Smooth muscle cell of bladder (primary cell): ENCODE data around the gene FDXR. TPM values are rescaled to one million over a fixed set of nuclear protein-coding genes. Genes with fewer than 3 reads are reported as not detected.

Experiments used
- total RNA-seq: library from RNA; depleted of rRNA; stranded (reverse); fragments of >200 nt; gene quantifications from 2 replicates; pipeline ENCODE4 v1.2.3, GENCODE V29; 2014

Gene FDXR
- 38.4 and 45.8 TPM in 2 replicates for total RNA-seq

DNA sequence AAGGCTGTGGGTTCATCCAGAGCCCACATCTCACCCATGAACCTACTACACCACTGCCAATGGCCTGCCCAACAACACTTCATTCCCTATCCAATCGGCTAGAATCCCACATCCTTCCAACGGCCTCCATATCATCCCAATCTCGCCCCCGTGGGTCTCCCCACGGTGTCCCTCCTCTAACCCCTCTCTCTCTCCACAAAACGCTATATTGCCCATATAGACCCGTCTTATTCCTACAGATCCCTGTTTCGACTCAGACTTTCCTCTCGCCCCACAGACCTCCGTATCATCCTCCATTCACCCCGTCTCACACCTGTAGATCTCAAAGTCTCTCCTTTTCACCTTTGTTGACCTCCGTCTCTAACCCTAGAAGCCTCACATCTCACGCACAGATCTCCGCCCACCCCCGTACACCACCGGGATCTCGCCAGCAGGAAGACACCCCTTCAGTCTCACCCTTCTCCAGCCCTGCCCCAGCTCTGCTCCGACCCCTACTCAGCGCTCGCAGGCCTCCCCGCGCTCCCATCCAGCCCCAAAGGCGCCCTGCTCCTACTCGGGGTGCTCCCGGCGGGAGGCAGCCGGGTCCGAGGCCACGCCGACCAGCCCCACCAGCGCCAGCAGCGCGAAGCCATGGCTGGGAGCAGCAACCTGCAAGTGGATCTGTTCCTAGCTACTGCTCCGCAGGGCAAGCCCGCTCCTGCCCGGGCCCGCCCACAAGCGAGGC lies at the start of gene FDXR:
Gene FDXR (minus strand): TSS at position 682 of the 724 bp plus-strand sequence. CDS start 50 bp downstream, at position 632.

GRCh38 chr17:74892974-74893911 lies 20.4 kb upstream of the FDXR start, which contains the start of gene FADS6:
FADS6 (minus strand) TSS chr17:74893633; CDS start chr17:74893595, 38 bp downstream.

DNA sequence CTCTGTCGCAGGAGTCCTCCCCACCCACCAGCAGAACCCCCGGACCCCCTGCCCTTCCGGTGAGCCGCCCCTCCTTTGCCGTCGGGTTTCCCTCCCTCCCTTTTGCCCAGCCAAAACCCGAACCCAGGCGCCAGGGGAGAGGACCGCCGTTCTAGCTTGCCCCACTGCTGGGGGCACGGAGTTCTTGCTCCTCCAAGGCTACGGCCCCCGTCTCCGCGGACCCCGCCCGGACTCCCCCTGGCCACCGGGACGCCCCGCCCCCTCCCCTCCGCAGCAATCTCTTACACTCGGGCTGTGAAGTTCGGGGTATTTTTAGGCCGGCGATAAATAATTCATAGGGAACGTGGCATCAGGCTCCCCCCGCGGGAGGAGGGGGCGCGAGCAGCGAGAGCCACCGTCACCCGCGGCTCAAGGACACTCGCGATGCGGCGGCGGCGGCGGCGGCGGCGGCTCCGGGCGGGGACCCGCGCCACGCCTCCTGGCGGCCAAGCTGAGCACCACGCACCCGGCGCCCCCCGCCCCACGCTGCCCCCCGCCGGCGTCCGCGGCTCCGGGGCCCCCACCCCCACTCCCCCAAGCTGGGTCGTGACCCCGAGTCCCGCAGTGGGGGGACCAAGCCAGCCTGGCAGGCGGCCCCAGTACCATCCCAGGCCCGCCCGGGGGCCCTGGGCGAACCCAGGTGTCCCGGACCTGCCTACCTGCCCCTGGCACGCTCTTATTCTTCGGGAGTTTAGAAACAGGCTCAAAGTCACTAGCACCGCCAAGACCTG lies 13.2 kb downstream of the FDXR start, which contains the start of gene GRIN2C:
Gene GRIN2C (minus strand): TSS at position 427 of the 770 bp plus-strand sequence. CDS start 4,793 bp downstream, outside the sequence.

Other genes starting within 250 kb of the FDXR start
- not detected in 2 replicates for gene CD300E, start 249.3 kb downstream of the FDXR start, total RNA-seq
- not detected in 2 replicates for gene CD300LF, start 160.1 kb downstream of the FDXR start, total RNA-seq
- 0.09 and 0.43 TPM in 2 replicates for gene RAB37, start 135.7 kb downstream of the FDXR start, total RNA-seq
- gene NHERF1, start 124.4 kb downstream of the FDXR start, total RNA-seq: 4.3 and 5.4 TPM in 2 replicates
- 34.6 and 44.1 TPM in 2 replicates for gene NAT9, start 96.6 kb downstream of the FDXR start, total RNA-seq
- under 0.01 and 0.28 TPM in 2 replicates for gene GRIN2C, start 13.1 kb downstream of the FDXR start, total RNA-seq
- gene FADS6, start 20.6 kb upstream of the FDXR start, total RNA-seq: not detected in 2 replicates
- under 0.01 TPM in 1 of 2 replicates, not detected in the other for gene USH1G, start 50.3 kb upstream of the FDXR start, total RNA-seq
- gene OTOP2, start 51.3 kb upstream of the FDXR start, total RNA-seq: not detected in 2 replicates
- gene OTOP3, start 62.9 kb upstream of the FDXR start, total RNA-seq: not detected in 2 replicates
- gene HID1, start 99.8 kb upstream of the FDXR start, total RNA-seq: 0.28 TPM in 2 replicates
- 7.4 and 10.9 TPM in 2 replicates for gene CDR2L, start 114.6 kb upstream of the FDXR start, total RNA-seq
- gene MRPL58, start 139.7 kb upstream of the FDXR start, total RNA-seq: 31.2 and 32.7 TPM in 2 replicates
- 365 and 394 TPM in 2 replicates for gene ATP5PD, start 174.0 kb upstream of the FDXR start, total RNA-seq
- gene KCTD2, start 174.2 kb upstream of the FDXR start, total RNA-seq: 9.8 and 16.1 TPM in 2 replicates
- gene SLC16A5, start 215.0 kb upstream of the FDXR start, total RNA-seq: 6.1 and 11.0 TPM in 2 replicates
- gene ARMC7, start 237.0 kb upstream of the FDXR start, total RNA-seq: 2.1 and 2.2 TPM in 2 replicates